Liver (tissue), 9 donors: ENCODE measurements around the gene LYST. TPM values are rescaled to one million over a fixed set of nuclear protein-coding genes. Genes with fewer than 3 reads are reported as not detected.

ENCODE experiments used
- DNase-seq: peaks from one replicate; pipeline ENCODE4 v3.0.0-alpha.2; 2017; ENCODE audit warnings: low spot score
- H3K27ac ChIP-seq, 2 donors: one replicate each; pipeline ENCODE4 v1.7.0; 2013; ENCODE audit warnings: inconsistent platforms in 2 of 2, low read length in 2 of 2, control low read depth in 1 of 2, low read depth in 1 of 2, mild to moderate bottlenecking in 1 of 2
- H3K27me3 ChIP-seq, 4 donors: one replicate each; pipeline versions ENCODE4 v1.6.1 to v1.7.0; 2013; ENCODE audit warnings: low read length in 3 of 4, inconsistent platforms in 1 of 4, mild to moderate bottlenecking in 1 of 4, moderate library complexity in 1 of 4; ENCODE audit not compliant: control insufficient read depth in 4 of 4, insufficient read depth in 4 of 4
- H3K36me3 ChIP-seq, 4 donors: one replicate each; pipeline versions ENCODE4 v1.6.1 to v1.7.0; 2013; ENCODE audit warnings: low read length in 3 of 4, mild to moderate bottlenecking in 3 of 4, low read depth in 1 of 4, moderate library complexity in 1 of 4; ENCODE audit not compliant: control insufficient read depth in 4 of 4, insufficient read depth in 3 of 4
- H3K4me1 ChIP-seq, 4 donors: one replicate each; pipeline versions ENCODE4 v1.6.1 to v1.7.0; 2013; ENCODE audit warnings: low read length in 3 of 4, mild to moderate bottlenecking in 3 of 4, moderate library complexity in 1 of 4; ENCODE audit not compliant: control insufficient read depth in 4 of 4, insufficient read depth in 4 of 4
- H3K4me3 ChIP-seq, 3 donors: one replicate each; pipeline versions ENCODE4 v1.6.1 to v1.7.0; 2013; ENCODE audit warnings: low read length in 3 of 3, control low read depth in 1 of 3, low read depth in 1 of 3, mild to moderate bottlenecking in 1 of 3
- H3K9ac ChIP-seq, 2 donors: one replicate each; pipeline ENCODE4 v1.7.0; 2013; ENCODE audit warnings: low read length in 2 of 2, mild to moderate bottlenecking in 2 of 2, moderate library complexity in 2 of 2, control low read depth in 1 of 2, low read depth in 1 of 2
- H3K9me3 ChIP-seq, 4 donors: one replicate each; pipeline versions ENCODE4 v1.6.1 to v1.7.0; 2013; ENCODE audit warnings: low read length in 3 of 4; ENCODE audit not compliant: control insufficient read depth in 4 of 4
- EGR1 ChIP-seq, 2 donors: IDR thresholded peaks; 2 replicates each; pipeline ENCODE4 v1.6.1; 2016 to 2018; ENCODE audit warnings: antibody characterized with exemption in 2 of 2, low read depth in 2 of 2
- FOXA1 ChIP-seq: IDR thresholded peaks from 2 replicates; pipeline ENCODE4 v1.6.1; 2016; ENCODE audit warnings: antibody characterized with exemption
- FOXA2 ChIP-seq: IDR thresholded peaks from 2 replicates; pipeline ENCODE4 v1.6.1; 2016; ENCODE audit warnings: antibody characterized with exemption
- GABPA ChIP-seq, 2 donors: IDR thresholded peaks in 1 of 2; conservative IDR thresholded peaks in 1 of 2; 2 replicates each; pipeline ENCODE4 v1.6.1; 2016; ENCODE audit warnings: antibody characterized with exemption in 2 of 2, mild to moderate bottlenecking in 1 of 2, moderate library complexity in 1 of 2
- HNF4A ChIP-seq, 2 donors: conservative IDR thresholded peaks; 2 replicates each; pipeline ENCODE4 v1.6.1; 2016; ENCODE audit warnings: antibody characterized with exemption in 2 of 2, mild to moderate bottlenecking in 2 of 2
- HNF4G ChIP-seq: IDR thresholded peaks from 2 replicates; pipeline ENCODE4 v1.6.1; 2016; ENCODE audit warnings: antibody characterized with exemption
- JUND ChIP-seq, 2 donors: IDR thresholded peaks; 2 replicates each; pipeline ENCODE4 v1.6.1; 2016; ENCODE audit warnings: antibody characterized with exemption in 2 of 2
- MAX ChIP-seq: IDR thresholded peaks from 2 replicates; pipeline ENCODE4 v1.6.1; 2016; ENCODE audit warnings: antibody characterized with exemption
- NR2F2 ChIP-seq: IDR thresholded peaks from 2 replicates; pipeline ENCODE4 v1.6.1; 2016; ENCODE audit warnings: antibody characterized with exemption
- RAD21 ChIP-seq, 2 donors: IDR thresholded peaks; 2 replicates each; pipeline ENCODE4 v1.6.1; 2016; ENCODE audit warnings: antibody characterized with exemption in 2 of 2, mild to moderate bottlenecking in 2 of 2
- RXRA ChIP-seq, 2 donors: IDR thresholded peaks; 2 replicates each; pipeline ENCODE4 v1.6.1; 2017 to 2018; ENCODE audit warnings: antibody characterized with exemption in 2 of 2, mild to moderate bottlenecking in 1 of 2
- YY1 ChIP-seq: IDR thresholded peaks from 2 replicates; pipeline ENCODE4 v1.6.1; 2016; ENCODE audit warnings: antibody characterized with exemption, mild to moderate bottlenecking
- ZBTB33 ChIP-seq: IDR thresholded peaks from 2 replicates; pipeline ENCODE4 v1.6.1; 2016; ENCODE audit warnings: antibody characterized with exemption
- WGBS: extraction: QIAGEN DNeasy Blood & Tissue Kit; methylation state at CpG from one replicate; pipeline ENCODE4 v1.1.7; 2013; 5-methylcytosine and 5-hydroxymethylcytosine counted together
- polyA plus RNA-seq, 2 donors: library from polyadenylated mRNA; stranded (reverse) in 1 of 2; unstranded in 1 of 2; fragments of 200-250 nt in 1 of 2; fragments of >200 nt in 1 of 2; fragmentation: Nextera tagmentation in 1 of 2; extraction: Ambion mirVana in 1 of 2; gene quantifications; one replicate each; pipeline versions ENCODE4 v1.2.1 to v1.2.3, GENCODE V29; 2013 to 2015
- total RNA-seq, 2 donors: library from RNA; depleted of rRNA; stranded (reverse); fragments of >200 nt; gene quantifications; one replicate each; pipeline ENCODE4 v1.2.3, GENCODE V29; 2014
- TF ChIP-seq, protein P1 (sequence below): IDR thresholded peaks from 2 replicates; pipeline ENCODE4 v1.6.1; 2016; ENCODE audit warnings: antibody characterized with exemption
- TF ChIP-seq, protein P2 (sequence below): fragments of 150-350 bp; IDR thresholded peaks from 2 replicates; pipeline ENCODE4 v1.5.1; 2017; ENCODE audit warnings: improper control_type of control experiment, low read depth, low read length; ENCODE audit not compliant: missing input control
- donor health status: healthy.
- donor health status: healthy.
- donor health status: healthy.
- donor health status: healthy.
- donor health status: healthy.

Gene LYST
- total and polyA plus RNA-seq, 4 donors, result 3.4 to 45.9 (median 14.2) TPM

GRCh38 chr1:235652364-235652763 is 214.3 kb downstream of the LYST start (continued):
- TF ChIP-seq ZBTB33 (no peak), GABPA (IDR thresholded peaks at IDR 0.05 in 1 of 2, conservative IDR thresholded peaks at IDR 0.05 in 1 of 2) (no peak), YY1 (no peak)

DNA sequence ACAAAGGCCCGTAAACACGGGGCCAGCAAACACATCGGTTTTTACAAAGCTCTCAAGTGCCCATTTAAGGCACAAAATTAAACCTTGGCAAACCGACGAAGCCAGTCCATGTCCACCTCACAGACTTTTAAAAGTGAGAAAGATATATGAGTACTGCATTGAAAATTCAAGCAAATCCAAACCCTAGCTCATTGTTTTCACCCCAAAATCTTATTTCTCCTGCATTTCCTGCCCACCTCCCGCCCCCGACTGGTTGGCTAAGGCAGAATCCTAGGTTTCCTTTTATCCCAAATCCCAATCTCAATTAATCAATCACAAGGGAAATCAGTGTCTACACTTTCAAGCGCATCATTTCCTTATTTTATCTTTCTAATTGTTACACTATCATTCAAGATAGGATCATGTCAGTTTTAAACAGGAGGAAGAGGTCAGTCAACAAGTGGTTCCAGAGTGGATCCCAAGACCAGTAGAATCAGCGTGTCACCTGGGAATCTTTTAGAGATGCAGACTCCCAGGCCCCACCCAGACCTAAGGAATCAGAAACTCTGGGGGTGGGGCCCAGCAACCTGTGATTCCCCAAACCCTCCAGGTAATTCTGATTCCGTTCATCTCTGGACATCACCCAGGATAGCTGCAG is 215.4 kb downstream of the LYST start:
- H3K27ac ChIP-seq, result no peak overlapping the region
- 43% methylated on average over 10 of the region's 10 CpGs for WGBS
- peaks cover 0 to 19% (median 6%) of the 10 kb centered on the region in 4 donors for H3K27me3 ChIP-seq
- H3K4me1 ChIP-seq, result peaks cover 13 to 25% (median 21%) of the 10 kb centered on the region in 4 donors
- no peaks in the 10 kb centered on the region for H3K36me3 ChIP-seq
- H3K9ac ChIP-seq, result no peak overlapping the region
- no peak for DNase-seq
- peaks cover 0 to 2% (median 0%) of the 10 kb centered on the region in 4 donors for H3K9me3 ChIP-seq
- TF ChIP-seq ZBTB33, result no peak
- no peak for TF ChIP-seq JUND (IDR thresholded peaks at IDR 0.05)
- TF ChIP-seq FOXA2, result no peak
- no peak overlapping the region for H3K4me3 ChIP-seq

DNA sequence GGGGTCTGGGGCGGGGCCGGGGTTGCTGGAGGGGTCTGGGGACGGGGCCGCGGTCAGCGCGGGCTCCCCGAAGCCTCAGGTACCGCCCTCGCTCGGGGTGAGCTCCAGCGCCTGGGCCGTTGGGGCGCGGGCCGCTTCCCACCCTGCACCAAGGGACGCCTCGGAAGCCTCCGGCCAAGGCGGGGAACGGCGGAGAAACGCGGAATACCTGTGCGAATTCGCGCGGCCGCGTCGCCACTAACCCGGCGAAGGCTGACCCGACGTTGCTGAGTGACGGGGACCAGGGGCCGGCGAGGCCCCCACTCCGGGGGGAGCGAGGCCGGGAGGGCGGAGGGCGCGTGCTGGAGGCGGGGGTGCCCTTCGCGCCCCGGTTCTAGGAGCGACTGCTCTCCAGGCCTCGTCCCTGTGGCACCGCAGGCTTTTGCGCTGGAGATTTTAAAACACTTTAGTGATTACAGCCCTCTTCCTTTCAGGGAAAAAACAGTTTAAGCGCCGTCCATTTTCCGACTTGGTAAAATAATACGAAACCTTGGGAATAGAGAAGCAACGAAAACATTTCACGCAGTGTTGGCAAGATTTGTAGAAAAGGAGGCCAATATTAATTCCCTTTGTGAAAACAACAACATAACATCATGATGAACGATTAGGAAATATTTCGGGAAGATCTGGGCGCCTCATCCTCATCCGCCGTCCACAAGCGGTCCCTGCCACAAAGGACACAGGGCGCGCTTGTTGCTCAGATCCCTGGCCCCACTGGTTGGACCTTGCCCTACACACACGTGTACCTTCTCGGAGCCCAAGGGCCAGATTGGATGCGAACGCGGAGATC is 216.2 kb downstream of the LYST start:
- Histone ChIP-seq H3K9me3 (peaks cover 0 to 2% (median 0%) of the 10 kb centered on the region in 4 donors), H3K9ac (no peak overlapping the region), H3K27me3 (peaks cover 0 to 19% (median 6%) of the 10 kb centered on the region in 4 donors), H3K27ac (no peak overlapping the region), H3K4me1 (peaks cover 13 to 25% (median 21%) of the 10 kb centered on the region in 4 donors), H3K36me3 (no peaks in the 10 kb centered on the region), H3K4me3 (peak overlapping the region in 2 of 3 donors; percentile 17 to 58)
- 4% methylated on average over 71 of the region's 71 CpGs for WGBS
- no peak for DNase-seq
- TF ChIP-seq HNF4A (conservative IDR thresholded peaks at IDR 0.05) (peak; percentile 80 to 86), RAD21 (IDR thresholded peaks at IDR 0.05) (no peak), MAX (peak; percentile 47), RXRA (IDR thresholded peaks at IDR 0.05) (peak in 1 of 2 donors; percentile 21), FOXA1 (no peak), HNF4G (peak; percentile 58), EGR1 (IDR thresholded peaks at IDR 0.05; ENCODE audit: low read depth in 2 of 2) (no peak), GABPA (IDR thresholded peaks at IDR 0.05 in 1 of 2, conservative IDR thresholded peaks at IDR 0.05 in 1 of 2) (no peak), ZBTB33 (no peak), JUND (IDR thresholded peaks at IDR 0.05) (no peak), NR2F2 (no peak)
- TF ChIP-seq, protein P1, sequence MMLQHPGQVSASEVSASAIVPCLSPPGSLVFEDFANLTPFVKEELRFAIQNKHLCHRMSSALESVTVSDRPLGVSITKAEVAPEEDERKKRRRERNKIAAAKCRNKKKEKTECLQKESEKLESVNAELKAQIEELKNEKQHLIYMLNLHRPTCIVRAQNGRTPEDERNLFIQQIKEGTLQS, result no peak
- TF ChIP-seq, protein P2, sequence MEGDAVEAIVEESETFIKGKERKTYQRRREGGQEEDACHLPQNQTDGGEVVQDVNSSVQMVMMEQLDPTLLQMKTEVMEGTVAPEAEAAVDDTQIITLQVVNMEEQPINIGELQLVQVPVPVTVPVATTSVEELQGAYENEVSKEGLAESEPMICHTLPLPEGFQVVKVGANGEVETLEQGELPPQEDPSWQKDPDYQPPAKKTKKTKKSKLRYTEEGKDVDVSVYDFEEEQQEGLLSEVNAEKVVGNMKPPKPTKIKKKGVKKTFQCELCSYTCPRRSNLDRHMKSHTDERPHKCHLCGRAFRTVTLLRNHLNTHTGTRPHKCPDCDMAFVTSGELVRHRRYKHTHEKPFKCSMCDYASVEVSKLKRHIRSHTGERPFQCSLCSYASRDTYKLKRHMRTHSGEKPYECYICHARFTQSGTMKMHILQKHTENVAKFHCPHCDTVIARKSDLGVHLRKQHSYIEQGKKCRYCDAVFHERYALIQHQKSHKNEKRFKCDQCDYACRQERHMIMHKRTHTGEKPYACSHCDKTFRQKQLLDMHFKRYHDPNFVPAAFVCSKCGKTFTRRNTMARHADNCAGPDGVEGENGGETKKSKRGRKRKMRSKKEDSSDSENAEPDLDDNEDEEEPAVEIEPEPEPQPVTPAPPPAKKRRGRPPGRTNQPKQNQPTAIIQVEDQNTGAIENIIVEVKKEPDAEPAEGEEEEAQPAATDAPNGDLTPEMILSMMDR, result no peak
